SK-N-SH (cell line): ENCODE data around the gene SH3D19. TPM values are rescaled to one million over a fixed set of nuclear protein-coding genes. Genes with fewer than 3 reads are reported as not detected.

ENCODE experiments used
- CTCF ChIA-PET: fragments of 300-600, 350-600 bp; formaldehyde crosslinking; extraction: SDS; loops from one replicate; lab custom pipeline; 2021; lab: Yijun Ruan, JAX
- POLR2A ChIA-PET: fragments of 350-600 bp; sonication (Branson Sonifier 250); formaldehyde crosslinking; extraction: SDS; loops from one replicate; lab custom pipeline; 2020; ENCODE audit warnings: antibody characterized with exemption, inconsistent platforms; lab: Yijun Ruan, JAX
- DNase-seq: peaks from one replicate; pipeline ENCODE4 v3.0.0; 2012
- H2AFZ ChIP-seq: fragments of 200-600 bp; sonication (generic); 2 replicates; pipeline ENCODE4 v1.8.1; 2016; ENCODE audit warnings: antibody characterized with exemption, mild to moderate bottlenecking, low read depth
- H3F3A ChIP-seq: fragments of 200-600 bp; sonication (generic); replicated peaks from 2 replicates; pipeline ENCODE3; 2016; ENCODE audit warnings: antibody characterized with exemption, mild to moderate bottlenecking; ENCODE audit not compliant: insufficient read depth
- H3K27ac ChIP-seq, 2 experiments: fragments of 200-500 bp in 1 of 2; fragments of 200-600 bp in 1 of 2; sonication (Bioruptor generic) in 1 of 2; sonication (generic), shearing (Covaris generic) in 1 of 2; 2 replicates each; pipeline versions ENCODE4 v1.5.1 to v1.6.1; 2014 to 2016; ENCODE audit warnings: low read depth in 2 of 2, inconsistent platforms in 1 of 2, low read length in 1 of 2, mild to moderate bottlenecking in 1 of 2, mixed read lengths in 1 of 2
- H3K27me3 ChIP-seq: fragments of 200-600 bp; sonication (generic), shearing (Covaris generic); 2 replicates; pipeline ENCODE4 v1.6.1; 2016; ENCODE audit warnings: mixed run types; ENCODE audit not compliant: insufficient read depth
- H3K36me3 ChIP-seq, 2 experiments: fragments of 200-500 bp in 1 of 2; fragments of 200-600 bp in 1 of 2; sonication (Bioruptor generic) in 1 of 2; sonication (generic) in 1 of 2; replicated peaks in 1 of 2; 2 replicates each; pipeline versions ENCODE3 to v1.5.1; 2014 to 2016; ENCODE audit warnings: low read length in 1 of 2, mild to moderate bottlenecking in 1 of 2; ENCODE audit not compliant: insufficient read depth in 2 of 2, control insufficient read depth in 1 of 2
- H3K4me1 ChIP-seq, 2 experiments: fragments of 200-500 bp in 1 of 2; fragments of 200-600 bp in 1 of 2; sonication (Bioruptor generic) in 1 of 2; sonication (generic), shearing (Covaris generic) in 1 of 2; 2 replicates each; pipeline versions ENCODE4 v1.5.1 to v1.6.1; 2014 to 2016; ENCODE audit warnings: low read depth in 1 of 2, low read length in 1 of 2, mixed run types in 1 of 2; ENCODE audit not compliant: insufficient read depth in 2 of 2, control insufficient read depth in 1 of 2
- H3K4me2 ChIP-seq: fragments of 200-600 bp; sonication (generic), shearing (Covaris generic); 2 replicates; pipeline ENCODE4 v1.6.1; 2017; ENCODE audit warnings: mixed run types
- H3K4me3 ChIP-seq, 2 experiments: fragments of 200-500 bp in 1 of 2; fragments of 200-600 bp in 1 of 2; sonication (Bioruptor generic) in 1 of 2; sonication (generic), shearing (Covaris generic) in 1 of 2; 2 replicates each; pipeline versions ENCODE4 v1.5.1 to v1.8.1; 2014 to 2016; ENCODE audit warnings: low read depth in 2 of 2, inconsistent platforms in 1 of 2, low read length in 1 of 2, mild to moderate bottlenecking in 1 of 2, mixed read lengths in 1 of 2, moderate library complexity in 1 of 2
- H3K79me2 ChIP-seq: fragments of 200-600 bp; sonication (generic); 2 replicates; pipeline ENCODE4 v1.8.1; 2017; ENCODE audit warnings: mild to moderate bottlenecking; ENCODE audit not compliant: insufficient read depth
- H3K9ac ChIP-seq: fragments of 200-600 bp; sonication (generic); 2 replicates; pipeline ENCODE4 v1.6.1; 2017; ENCODE audit warnings: mixed run types
- H3K9me2 ChIP-seq: fragments of 200-600 bp; sonication (generic); 2 replicates; pipeline ENCODE4 v1.6.1; 2017; ENCODE audit warnings: mixed run types
- H3K9me3 ChIP-seq: fragments of 200-600 bp; sonication (generic); 2 replicates; pipeline ENCODE4 v1.6.1; 2017; ENCODE audit warnings: mixed run types, mild to moderate bottlenecking, moderate library complexity
- H4K20me1 ChIP-seq: fragments of 200-600 bp; sonication (generic); 2 replicates; pipeline ENCODE4 v1.6.1; 2017; ENCODE audit warnings: mild to moderate bottlenecking, mixed run types; ENCODE audit not compliant: insufficient read depth
- EP300 ChIP-seq, 2 experiments: IDR thresholded peaks; 2 replicates each; pipeline versions ENCODE4 v1.4.0 to v1.6.1; 2012; ENCODE audit warnings: borderline replicate concordance in 1 of 2, low read depth in 1 of 2, low read length in 1 of 2
- EZH2phosphoT487 ChIP-seq: fragments of 200-600 bp; sonication (generic); IDR thresholded peaks from 2 replicates; pipeline ENCODE4 v1.6.1; 2017; ENCODE audit warnings: low read depth, mixed run types, mild to moderate bottlenecking, antibody characterized with exemption, moderate library complexity, borderline replicate concordance
- FOXJ3 ChIP-seq: sonication (generic); formaldehyde crosslinking; IDR thresholded peaks from 2 replicates; pipeline ENCODE4 v1.5.1; 2020; ENCODE audit warnings: mild to moderate bottlenecking, missing genetic modification reagents
- GABPA ChIP-seq: IDR thresholded peaks from 2 replicates; pipeline ENCODE4 v1.4.0; 2012; ENCODE audit warnings: low read depth, mild to moderate bottlenecking
- GATA2 ChIP-seq: sonication (generic); formaldehyde crosslinking; IDR thresholded peaks from 2 replicates; pipeline ENCODE4 v1.5.0; 2020; ENCODE audit warnings: mild to moderate bottlenecking, missing genetic modification reagents
- JUND ChIP-seq: IDR thresholded peaks from 2 replicates; pipeline ENCODE4 v1.4.0; 2012
- MEF2A ChIP-seq: IDR thresholded peaks from 2 replicates; pipeline ENCODE4 v1.4.0; 2012; ENCODE audit warnings: low read depth, borderline replicate concordance
- POLR2AphosphoS5 ChIP-seq: IDR thresholded peaks from 2 replicates; pipeline ENCODE4 v1.6.1; 2012; ENCODE audit warnings: low read depth, low read length
- RAD21 ChIP-seq: IDR thresholded peaks from 2 replicates; pipeline ENCODE4 v1.6.1; 2012; ENCODE audit warnings: mild to moderate bottlenecking, low read length
- RCOR1 ChIP-seq: fragments of 150-350 bp; IDR thresholded peaks from 2 replicates; pipeline ENCODE4 v1.6.1; 2017; ENCODE audit warnings: antibody characterized with exemption, low read length
- RXRA ChIP-seq: IDR thresholded peaks from 2 replicates; pipeline ENCODE4 v1.4.0; 2012; ENCODE audit warnings: low read depth, mild to moderate bottlenecking, borderline replicate concordance
- SIN3A ChIP-seq: IDR thresholded peaks from 2 replicates; pipeline ENCODE4 v1.6.1; 2012; ENCODE audit warnings: low read depth, mild to moderate bottlenecking, low read length, moderate library complexity, borderline replicate concordance
- SMC3 ChIP-seq: IDR thresholded peaks from 2 replicates; pipeline ENCODE4 v1.6.1; 2012; ENCODE audit warnings: low read depth, low read length, improper control_type of control experiment
- TAF1 ChIP-seq: IDR thresholded peaks from 2 replicates; pipeline ENCODE4 v1.6.1; 2012; ENCODE audit warnings: low read depth, mild to moderate bottlenecking, low read length, moderate library complexity, borderline replicate concordance
- TCF12 ChIP-seq: IDR thresholded peaks from 2 replicates; pipeline ENCODE4 v1.4.0; 2012
- YY1 ChIP-seq: IDR thresholded peaks from 2 replicates; pipeline ENCODE4 v1.4.0; 2012; ENCODE audit warnings: low read depth, mild to moderate bottlenecking
- WGBS: methylation state at CpG from one replicate; pipeline ENCODE4 v1.1.6; 2017; ENCODE audit warnings: low lambda C conversion rate; 5-methylcytosine and 5-hydroxymethylcytosine counted together
- polyA plus RNA-seq, 3 experiments: library from polyadenylated mRNA; depleted of rRNA; stranded (reverse); fragments of >200 nt; gene quantifications; 2 replicates each; pipeline ENCODE4 v1.2.3, GENCODE V29; 2012
- TF ChIP-seq, protein P1 (sequence below): IDR thresholded peaks from 2 replicates; pipeline ENCODE4 v1.6.1; 2012; ENCODE audit warnings: mild to moderate bottlenecking, low read depth, low read length, moderate library complexity
- TF ChIP-seq, protein P2 (sequence below): IDR thresholded peaks from 2 replicates; pipeline ENCODE4 v1.4.0; 2012; ENCODE audit warnings: low read depth
- TF ChIP-seq, protein P3 (sequence below): fragments of 150-350 bp; IDR thresholded peaks from 2 replicates; pipeline ENCODE4 v1.6.1; 2016; ENCODE audit warnings: mild to moderate bottlenecking, low read depth, low read length
- TF ChIP-seq, protein P4 (sequence below): fragments of 150-350 bp; IDR thresholded peaks from 2 replicates; pipeline ENCODE4 v1.6.1; 2017; ENCODE audit warnings: antibody characterized with exemption, low read length, low read depth, borderline replicate concordance

The SH3D19 gene
- polyA plus RNA-seq, 1 of the 3 experiments (the other 2 are of a cell fraction) = 7.1 TPM

DNA sequence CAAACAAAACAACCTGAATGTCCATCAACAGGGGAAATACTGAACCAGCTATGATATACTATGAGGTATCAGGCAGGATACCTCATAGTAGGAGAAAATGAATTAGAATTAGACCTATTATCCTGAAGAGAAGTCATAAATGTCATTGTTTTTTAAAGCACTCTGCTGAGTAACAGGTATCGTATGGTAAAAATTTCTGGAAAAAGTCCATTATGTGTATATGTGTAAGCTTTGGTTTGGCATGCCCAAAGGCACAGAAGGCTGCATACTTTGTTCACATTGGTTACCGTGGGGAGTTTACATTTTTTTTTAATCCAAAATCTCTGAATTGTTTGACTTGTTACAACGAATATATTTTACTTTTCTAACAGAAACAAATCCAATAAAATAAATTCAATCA is 155.5 kb downstream of the SH3D19 start:
- ChIA-PET CTCF (no interaction called here), POLR2A (interaction anchor here (1.1 kb wide), 1 partner anchor 155 kb away, joined by 3 read pairs; the partner anchor contains the start of gene SH3D19)
- Histone ChIP-seq H3K9ac (0 out of 2 replicates have a peak overlapping the region, but pooled peaks have one; percentile 1), H3K4me1 (peaks cover 12 to 30% of the 10 kb centered on the region in 2 experiments), H3K9me3 (no peaks in the 10 kb centered on the region), H4K20me1 (no peaks in the 10 kb centered on the region), H3K4me3 (no peak overlapping the region), H3K27ac (peak overlapping the region; percentile 63 to 95), H3F3A (no peaks in the 10 kb centered on the region), H2AFZ (no peak overlapping the region), H3K27me3 (no peaks in the 10 kb centered on the region), H3K9me2 (no peaks in the 10 kb centered on the region), H3K4me2 (peak overlapping the region; percentile 34), H3K79me2 (no peaks in the 10 kb centered on the region), H3K36me3 (peaks cover 14 to 19% of the 10 kb centered on the region in 2 experiments)
- TF ChIP-seq MEF2A (no peak), GABPA (no peak), SIN3A (no peak), YY1 (no peak), TCF12 (no peak), RXRA (no peak)
- DNase-seq = peak; percentile 9
- WGBS = 46% methylated on average over 3 of the region's 3 CpGs

DNA sequence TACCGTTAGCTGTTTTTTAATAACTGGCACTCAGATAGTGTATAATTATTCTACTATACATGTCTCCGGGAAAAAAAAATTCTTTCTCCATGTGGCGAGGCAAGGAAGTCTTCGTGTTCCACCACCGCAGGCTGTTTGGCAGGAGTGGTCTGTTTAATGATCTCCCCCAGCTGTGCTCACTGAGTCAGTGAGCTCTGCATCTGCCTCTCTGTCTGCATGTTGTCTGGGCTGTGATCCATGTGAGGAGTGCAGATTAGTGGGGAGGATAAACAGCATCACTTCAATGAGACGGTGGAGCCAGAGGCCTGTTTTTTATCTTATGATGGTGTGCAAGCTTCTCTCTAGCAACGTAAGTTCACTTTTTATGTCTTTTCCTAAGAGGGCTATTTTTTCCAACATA is 156.2 kb downstream of the SH3D19 start:
- POLR2A ChIA-PET = interaction anchor here (1.1 kb wide), 1 partner anchor 156 kb away, joined by 3 read pairs; the partner anchor contains the start of gene SH3D19
- peaks cover 12 to 24% of the 10 kb centered on the region in 2 experiments for H3K4me1 ChIP-seq
- no peaks in the 10 kb centered on the region for H3K9me2 ChIP-seq
- no peaks in the 10 kb centered on the region for H3K27me3 ChIP-seq
- DNase-seq = peak; percentile 90
- no peaks in the 10 kb centered on the region for H3K79me2 ChIP-seq
- H3K36me3 ChIP-seq = peaks cover 12 to 14% of the 10 kb centered on the region in 2 experiments
- peak overlapping the region; percentile 34 for H3K4me2 ChIP-seq
- H4K20me1 ChIP-seq = no peaks in the 10 kb centered on the region
- CTCF ChIA-PET = no interaction called here
- H3K9me3 ChIP-seq = no peaks in the 10 kb centered on the region
- H3F3A ChIP-seq = no peaks in the 10 kb centered on the region
- no peak overlapping the region for H3K9ac ChIP-seq
- H3K27ac ChIP-seq = peak overlapping the region; percentile 63 to 95
- no peak overlapping the region for H3K4me3 ChIP-seq
- H2AFZ ChIP-seq = no peak overlapping the region
- 20% methylated on average over 7 of the region's 7 CpGs for WGBS
- TF ChIP-seq, protein P1, sequence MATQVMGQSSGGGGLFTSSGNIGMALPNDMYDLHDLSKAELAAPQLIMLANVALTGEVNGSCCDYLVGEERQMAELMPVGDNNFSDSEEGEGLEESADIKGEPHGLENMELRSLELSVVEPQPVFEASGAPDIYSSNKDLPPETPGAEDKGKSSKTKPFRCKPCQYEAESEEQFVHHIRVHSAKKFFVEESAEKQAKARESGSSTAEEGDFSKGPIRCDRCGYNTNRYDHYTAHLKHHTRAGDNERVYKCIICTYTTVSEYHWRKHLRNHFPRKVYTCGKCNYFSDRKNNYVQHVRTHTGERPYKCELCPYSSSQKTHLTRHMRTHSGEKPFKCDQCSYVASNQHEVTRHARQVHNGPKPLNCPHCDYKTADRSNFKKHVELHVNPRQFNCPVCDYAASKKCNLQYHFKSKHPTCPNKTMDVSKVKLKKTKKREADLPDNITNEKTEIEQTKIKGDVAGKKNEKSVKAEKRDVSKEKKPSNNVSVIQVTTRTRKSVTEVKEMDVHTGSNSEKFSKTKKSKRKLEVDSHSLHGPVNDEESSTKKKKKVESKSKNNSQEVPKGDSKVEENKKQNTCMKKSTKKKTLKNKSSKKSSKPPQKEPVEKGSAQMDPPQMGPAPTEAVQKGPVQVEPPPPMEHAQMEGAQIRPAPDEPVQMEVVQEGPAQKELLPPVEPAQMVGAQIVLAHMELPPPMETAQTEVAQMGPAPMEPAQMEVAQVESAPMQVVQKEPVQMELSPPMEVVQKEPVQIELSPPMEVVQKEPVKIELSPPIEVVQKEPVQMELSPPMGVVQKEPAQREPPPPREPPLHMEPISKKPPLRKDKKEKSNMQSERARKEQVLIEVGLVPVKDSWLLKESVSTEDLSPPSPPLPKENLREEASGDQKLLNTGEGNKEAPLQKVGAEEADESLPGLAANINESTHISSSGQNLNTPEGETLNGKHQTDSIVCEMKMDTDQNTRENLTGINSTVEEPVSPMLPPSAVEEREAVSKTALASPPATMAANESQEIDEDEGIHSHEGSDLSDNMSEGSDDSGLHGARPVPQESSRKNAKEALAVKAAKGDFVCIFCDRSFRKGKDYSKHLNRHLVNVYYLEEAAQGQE = no peak
- TF ChIP-seq, protein P2, sequence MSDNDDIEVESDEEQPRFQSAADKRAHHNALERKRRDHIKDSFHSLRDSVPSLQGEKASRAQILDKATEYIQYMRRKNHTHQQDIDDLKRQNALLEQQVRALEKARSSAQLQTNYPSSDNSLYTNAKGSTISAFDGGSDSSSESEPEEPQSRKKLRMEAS = peak; percentile 65
- TF ChIP-seq SIN3A = peak; percentile 79; the same call in 1 of the 2 replicates
- TF ChIP-seq, protein P3, sequence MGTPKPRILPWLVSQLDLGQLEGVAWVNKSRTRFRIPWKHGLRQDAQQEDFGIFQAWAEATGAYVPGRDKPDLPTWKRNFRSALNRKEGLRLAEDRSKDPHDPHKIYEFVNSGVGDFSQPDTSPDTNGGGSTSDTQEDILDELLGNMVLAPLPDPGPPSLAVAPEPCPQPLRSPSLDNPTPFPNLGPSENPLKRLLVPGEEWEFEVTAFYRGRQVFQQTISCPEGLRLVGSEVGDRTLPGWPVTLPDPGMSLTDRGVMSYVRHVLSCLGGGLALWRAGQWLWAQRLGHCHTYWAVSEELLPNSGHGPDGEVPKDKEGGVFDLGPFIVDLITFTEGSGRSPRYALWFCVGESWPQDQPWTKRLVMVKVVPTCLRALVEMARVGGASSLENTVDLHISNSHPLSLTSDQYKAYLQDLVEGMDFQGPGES = no peak
- no peak; the same call in 1 of the 2 replicates for TF ChIP-seq SMC3
- TF ChIP-seq EP300 (IDR thresholded peaks at IDR 0.05; ENCODE audit: borderline replicate concordance in 1 of 2, low read depth in 1 of 2, low read length in 1 of 2) = peak; percentile 54 to 82; a peak in 3 of 4 replicates
- TF ChIP-seq JUND = peak; percentile 52
- peak; percentile 86 for TF ChIP-seq GATA2 (CRISPR knock-in tag)
- no peak; the same call in 1 of the 2 replicates for TF ChIP-seq RAD21
- no peak for TF ChIP-seq EZH2phosphoT487
- no peak for TF ChIP-seq GABPA
- TF ChIP-seq TCF12 = peak; percentile 95
- TF ChIP-seq TAF1 = no peak
- TF ChIP-seq, protein P4, sequence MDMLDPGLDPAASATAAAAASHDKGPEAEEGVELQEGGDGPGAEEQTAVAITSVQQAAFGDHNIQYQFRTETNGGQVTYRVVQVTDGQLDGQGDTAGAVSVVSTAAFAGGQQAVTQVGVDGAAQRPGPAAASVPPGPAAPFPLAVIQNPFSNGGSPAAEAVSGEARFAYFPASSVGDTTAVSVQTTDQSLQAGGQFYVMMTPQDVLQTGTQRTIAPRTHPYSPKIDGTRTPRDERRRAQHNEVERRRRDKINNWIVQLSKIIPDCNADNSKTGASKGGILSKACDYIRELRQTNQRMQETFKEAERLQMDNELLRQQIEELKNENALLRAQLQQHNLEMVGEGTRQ = no peak
- peak; percentile 91 for TF ChIP-seq FOXJ3 (CRISPR knock-in tag)
- peak; percentile 90 for TF ChIP-seq RCOR1
- TF ChIP-seq POLR2AphosphoS5 = peak; percentile 47
